Activated B cell treated with CpG ODN at 0.5 μM for 24 hours (primary cell): ENCODE results near the gene GABBR1. TPM values are rescaled to one million over a fixed set of nuclear protein-coding genes. Genes with fewer than 3 reads are reported as not detected.

ENCODE experiments used
- ATAC-seq: fragments of 200-7000 bp; cut with Tn5 transposase; one replicate; pipeline ENCODE4 v1.10.0; 2021; ENCODE audit warnings: low read depth, mild to moderate bottlenecking, moderate library complexity
- CTCF ChIA-PET: fragments of 350-600 bp; sonication (Branson Sonifier 250); formaldehyde crosslinking; loops from one replicate; lab custom pipeline; 2021; ENCODE audit warnings: antibody characterized with exemption; lab: Charles Lee
- POLR2A ChIA-PET: fragments of 350-600 bp; sonication (Branson Sonifier 250); formaldehyde crosslinking; loops from one replicate; lab custom pipeline; 2021; ENCODE audit warnings: antibody characterized with exemption; lab: Charles Lee
- DNase-seq: peaks from one replicate; pipeline ENCODE4 v3.0.0; 2022
- H3K27ac Mint-ChIP-seq: one replicate; pipeline ENCODE4 v1.8.0; 2020; ENCODE audit warnings: mixed read lengths
- H3K27me3 Mint-ChIP-seq: one replicate; pipeline ENCODE4 v1.8.0; 2021; ENCODE audit warnings: mixed read lengths
- H3K36me3 Mint-ChIP-seq: one replicate; pipeline ENCODE4 v1.8.0; 2021; ENCODE audit warnings: low read depth, mixed read lengths
- H3K4me1 Mint-ChIP-seq: one replicate; pipeline ENCODE4 v1.8.0; 2021; ENCODE audit warnings: mixed read lengths
- H3K4me3 Mint-ChIP-seq: one replicate; pipeline ENCODE4 v1.8.0; 2020; ENCODE audit warnings: mild to moderate bottlenecking, mixed read lengths
- H3K9me3 Mint-ChIP-seq: one replicate; pipeline ENCODE4 v1.8.0; 2020; ENCODE audit warnings: mixed read lengths
- CTCF ChIP-seq: fragments of 200-600 bp; IDR thresholded peaks from one replicate; pipeline ENCODE4 v1.8.0; 2022; ENCODE audit warnings: antibody characterized with exemption, mild to moderate bottlenecking
- intact Hi-C: fragments of 100-400 bp; cut with micrococcal nuclease; formaldehyde crosslinking; loops from one replicate; pipeline ENCODE4 v1.15.1; 2024
- total RNA-seq: library from RNA; stranded (reverse); gene quantifications from 2 replicates; pipeline ENCODE4 v1.2.3, GENCODE V29; 2022

The GABBR1 gene
- total RNA-seq, 1 donor from 2014 or later = 117 TPM

DNA sequence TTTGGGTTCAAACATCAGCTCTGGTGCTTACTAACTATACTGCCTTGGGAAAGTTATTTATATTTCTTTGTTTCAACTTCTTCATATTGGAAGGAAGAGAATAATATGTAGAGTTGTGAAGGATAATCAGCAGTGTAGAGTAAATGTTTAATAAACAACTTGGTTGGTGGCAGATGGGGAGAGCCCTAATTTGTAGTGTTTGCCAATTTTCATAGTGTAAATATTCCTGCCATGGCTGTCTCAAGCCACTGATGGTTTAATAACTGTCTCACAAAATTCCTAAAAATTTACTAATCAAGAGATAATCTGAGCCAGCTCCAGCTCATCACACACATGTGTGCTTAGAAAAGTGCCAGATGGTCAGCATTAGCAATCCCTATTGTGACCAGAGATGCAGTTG, 48.2 kb downstream of the GABBR1 start, which contains the start of gene OR2H2:
OR2H2 (plus strand) TSS at position 301 of the 400 bp plus-strand sequence. CDS start 2,824 bp downstream, outside the sequence.
- peaks cover 24% of the 10 kb centered on the region for H3K27me3 Mint-ChIP-seq
- no peaks in the 10 kb centered on the region for H3K9me3 Mint-ChIP-seq
- TF ChIP-seq CTCF = no peak
- ATAC-seq = no peak
- peaks cover 2% of the 10 kb centered on the region for H3K4me1 Mint-ChIP-seq
- no peaks in the 10 kb centered on the region for H3K36me3 Mint-ChIP-seq
- H3K27ac Mint-ChIP-seq = no peak within 1 kb of the TSS
- H3K4me3 Mint-ChIP-seq = no peak within 1 kb of the TSS
- ChIA-PET CTCF (no interaction called here), POLR2A (no interaction called here)
- DNase-seq = no peak
- intact Hi-C loops = loop anchor here (5.0 kb wide), 1 partner anchor 208 kb away; the partner anchor contains the start of gene OR12D3

DNA sequence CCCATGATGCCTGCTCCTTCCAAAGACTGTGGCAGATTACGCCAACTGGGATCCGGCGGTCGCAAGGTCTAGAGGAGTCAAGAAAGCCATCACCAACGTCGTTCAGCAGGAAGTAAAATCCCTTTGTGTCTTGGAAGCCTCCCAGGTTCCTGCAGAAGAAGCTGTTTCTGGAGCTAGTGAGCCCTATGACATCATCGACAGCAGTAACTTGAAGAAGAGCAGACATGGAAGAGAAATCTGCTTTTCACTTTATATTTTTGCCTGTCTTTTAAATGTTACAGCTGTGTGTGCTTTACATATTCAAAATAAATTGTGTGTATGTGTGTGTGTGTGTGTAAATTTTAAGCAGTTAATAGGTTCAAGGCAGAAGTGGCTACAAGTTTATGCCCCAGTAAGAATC, 55.4 kb downstream of the GABBR1 start:
- Mint-ChIP-seq H3K9me3 (no peaks in the 10 kb centered on the region), H3K4me3 (no peak overlapping the region), H3K36me3 (no peaks in the 10 kb centered on the region), H3K27ac (no peak overlapping the region), H3K4me1 (no peaks in the 10 kb centered on the region), H3K27me3 (peaks cover 33% of the 10 kb centered on the region)
- CTCF ChIA-PET = no interaction called here
- TF ChIP-seq CTCF = no peak
- ATAC-seq (no peak), DNase-seq (no peak)
- intact Hi-C loops = no loop called here
- POLR2A ChIA-PET = no interaction called here

GRCh38 chr6:29576056-29576455, 56.9 kb downstream of the GABBR1 start:
- Mint-ChIP-seq H3K27ac (no peak overlapping the region), H3K36me3 (no peaks in the 10 kb centered on the region), H3K4me3 (no peak overlapping the region), H3K27me3 (peaks cover 38% of the 10 kb centered on the region), H3K4me1 (no peaks in the 10 kb centered on the region), H3K9me3 (no peaks in the 10 kb centered on the region)
- no peak for TF ChIP-seq CTCF
- intact Hi-C loops = no loop called here
- no peak for ATAC-seq
- no peak for DNase-seq
- POLR2A ChIA-PET = no interaction called here
- CTCF ChIA-PET = no interaction called here

GRCh38 chr6:29567991-29568390, 65.0 kb downstream of the GABBR1 start:
- intact Hi-C loops = no loop called here
- TF ChIP-seq CTCF = no peak
- CTCF ChIA-PET = no interaction called here
- Mint-ChIP-seq H3K4me3 (no peak overlapping the region), H3K27me3 (peaks cover 11% of the 10 kb centered on the region), H3K27ac (no peak overlapping the region), H3K4me1 (peaks cover 13% of the 10 kb centered on the region), H3K9me3 (no peaks in the 10 kb centered on the region), H3K36me3 (no peaks in the 10 kb centered on the region)
- DNase-seq (no peak), ATAC-seq (no peak)
- POLR2A ChIA-PET = no interaction called here

GRCh38 chr6:29567541-29567940, 65.4 kb downstream of the GABBR1 start:
- no peak for ATAC-seq

More at GRCh38 chr6:29567541-29567940, 65.4 kb downstream of the GABBR1 start:
- Mint-ChIP-seq H3K9me3 (no peaks in the 10 kb centered on the region), H3K4me1 (peaks cover 14% of the 10 kb centered on the region), H3K27ac (no peak overlapping the region), H3K36me3 (no peaks in the 10 kb centered on the region), H3K27me3 (peaks cover 11% of the 10 kb centered on the region), H3K4me3 (no peak overlapping the region)
- ChIA-PET POLR2A (no interaction called here), CTCF (no interaction called here)
- no peak for TF ChIP-seq CTCF
- no peak for DNase-seq
- intact Hi-C loops = no loop called here
